ENCODE results near the gene ZNF148.

The ZNF148 gene

GRCh38 chr3:125232401-125232800 is 142.7 kb downstream of the ZNF148 start:
- peaks cover 23% of the 10 kb centered on the region for H3K4me1 ChIP-seq (ENCODE audit: control insufficient read depth, insufficient read depth, low read length, unreplicated experiment)
- no peak overlapping the region for H3K4me3 ChIP-seq (ENCODE audit: low read depth, low read length)
- no peak overlapping the region for H2AFZ ChIP-seq (ENCODE audit: low read length, unreplicated experiment)
- peaks cover 5% of the 10 kb centered on the region for H3K79me2 ChIP-seq (ENCODE audit: control insufficient read depth, insufficient read depth, low read length, unreplicated experiment)
- H3K27ac ChIP-seq (ENCODE audit: low read depth, low read length), result peak overlapping the region; percentile 73
- no peaks in the 10 kb centered on the region for H3K27me3 ChIP-seq (ENCODE audit: insufficient read depth, low read length)
- H3K36me3 ChIP-seq (ENCODE audit: insufficient read depth, low read length), result peaks cover 15% of the 10 kb centered on the region

- peaks cover 23% of the 10 kb centered on the region for H3K4me1 ChIP-seq (ENCODE audit: control insufficient read depth, insufficient read depth, low read length, unreplicated experiment)
- peak overlapping the region; percentile 73 for H3K27ac ChIP-seq (ENCODE audit: low read depth, low read length)
- H3K27me3 ChIP-seq (ENCODE audit: insufficient read depth, low read length), result no peaks in the 10 kb centered on the region
- peaks cover 15% of the 10 kb centered on the region for H3K36me3 ChIP-seq (ENCODE audit: insufficient read depth, low read length)
- no peak overlapping the region for H2AFZ ChIP-seq (ENCODE audit: low read length, unreplicated experiment)
- no peak overlapping the region for H3K4me3 ChIP-seq (ENCODE audit: low read depth, low read length)
- H3K79me2 ChIP-seq (ENCODE audit: control insufficient read depth, insufficient read depth, low read length, unreplicated experiment), result peaks cover 5% of the 10 kb centered on the region
These were observed 143.2 kb downstream of the ZNF148 start for GRCh38 chr3:125231895-125232294.

- Histone ChIP-seq H3K27me3 (ENCODE audit: insufficient read depth, low read length) (no peaks in the 10 kb centered on the region), H3K4me1 (ENCODE audit: control insufficient read depth, insufficient read depth, low read length, unreplicated experiment) (peaks cover 23% of the 10 kb centered on the region), H3K36me3 (ENCODE audit: insufficient read depth, low read length) (peaks cover 15% of the 10 kb centered on the region), H3K4me3 (ENCODE audit: low read depth, low read length) (no peak overlapping the region), H2AFZ (ENCODE audit: low read length, unreplicated experiment) (no peak overlapping the region), H3K27ac (ENCODE audit: low read depth, low read length) (no peak overlapping the region), H3K79me2 (ENCODE audit: control insufficient read depth, insufficient read depth, low read length, unreplicated experiment) (peaks cover 2% of the 10 kb centered on the region)
These were observed 145.4 kb downstream of the ZNF148 start for GRCh38 chr3:125229707-125230106.

GRCh38 chr3:125229168-125229567 is 146.0 kb downstream of the ZNF148 start:
- H3K36me3 ChIP-seq (ENCODE audit: insufficient read depth, low read length), result peaks cover 15% of the 10 kb centered on the region
- no peak overlapping the region for H3K4me3 ChIP-seq (ENCODE audit: low read depth, low read length)
- H3K79me2 ChIP-seq (ENCODE audit: control insufficient read depth, insufficient read depth, low read length, unreplicated experiment), result peaks cover 2% of the 10 kb centered on the region
- H3K27me3 ChIP-seq (ENCODE audit: insufficient read depth, low read length), result no peaks in the 10 kb centered on the region
- H2AFZ ChIP-seq (ENCODE audit: low read length, unreplicated experiment), result no peak overlapping the region
- H3K4me1 ChIP-seq (ENCODE audit: control insufficient read depth, insufficient read depth, low read length, unreplicated experiment), result peaks cover 23% of the 10 kb centered on the region
- no peak overlapping the region for H3K27ac ChIP-seq (ENCODE audit: low read depth, low read length)

- H3K4me3 ChIP-seq (ENCODE audit: low read depth, low read length), result no peak overlapping the region
- H2AFZ ChIP-seq (ENCODE audit: low read length, unreplicated experiment), result no peak overlapping the region
- no peaks in the 10 kb centered on the region for H3K27me3 ChIP-seq (ENCODE audit: insufficient read depth, low read length)
- H3K4me1 ChIP-seq (ENCODE audit: control insufficient read depth, insufficient read depth, low read length, unreplicated experiment), result no peaks in the 10 kb centered on the region
- no peak overlapping the region for H3K27ac ChIP-seq (ENCODE audit: low read depth, low read length)
- H3K79me2 ChIP-seq (ENCODE audit: control insufficient read depth, insufficient read depth, low read length, unreplicated experiment), result no peaks in the 10 kb centered on the region
- no peaks in the 10 kb centered on the region for H3K36me3 ChIP-seq (ENCODE audit: insufficient read depth, low read length)
These were observed 153.3 kb downstream of the ZNF148 start for GRCh38 chr3:125221831-125222230.

- Histone ChIP-seq H3K4me1 (ENCODE audit: control insufficient read depth, insufficient read depth, low read length, unreplicated experiment) (no peaks in the 10 kb centered on the region), H3K36me3 (ENCODE audit: insufficient read depth, low read length) (no peaks in the 10 kb centered on the region), H3K27me3 (ENCODE audit: insufficient read depth, low read length) (no peaks in the 10 kb centered on the region), H3K4me3 (ENCODE audit: low read depth, low read length) (no peak overlapping the region), H3K79me2 (ENCODE audit: control insufficient read depth, insufficient read depth, low read length, unreplicated experiment) (no peaks in the 10 kb centered on the region), H2AFZ (ENCODE audit: low read length, unreplicated experiment) (no peak overlapping the region), H3K27ac (ENCODE audit: low read depth, low read length) (no peak overlapping the region)
These were observed 154.2 kb downstream of the ZNF148 start for GRCh38 chr3:125220727-125221429.

GRCh38 chr3:125220183-125220582 is 154.9 kb downstream of the ZNF148 start:
- H3K27ac ChIP-seq (ENCODE audit: low read depth, low read length), result no peak overlapping the region
- H3K4me1 ChIP-seq (ENCODE audit: control insufficient read depth, insufficient read depth, low read length, unreplicated experiment), result no peaks in the 10 kb centered on the region
- no peak overlapping the region for H2AFZ ChIP-seq (ENCODE audit: low read length, unreplicated experiment)
- H3K4me3 ChIP-seq (ENCODE audit: low read depth, low read length), result no peak overlapping the region
- no peaks in the 10 kb centered on the region for H3K36me3 ChIP-seq (ENCODE audit: insufficient read depth, low read length)
- no peaks in the 10 kb centered on the region for H3K79me2 ChIP-seq (ENCODE audit: control insufficient read depth, insufficient read depth, low read length, unreplicated experiment)
- H3K27me3 ChIP-seq (ENCODE audit: insufficient read depth, low read length), result no peaks in the 10 kb centered on the region

GRCh38 chr3:125219261-125219701 is 155.8 kb downstream of the ZNF148 start:
- H3K36me3 ChIP-seq (ENCODE audit: insufficient read depth, low read length), result no peaks in the 10 kb centered on the region

GRCh38 chr3:125214738-125215137 is 160.4 kb downstream of the ZNF148 start:
- no peak overlapping the region for H3K27ac ChIP-seq (ENCODE audit: low read depth, low read length)
- no peak overlapping the region for H3K4me3 ChIP-seq (ENCODE audit: low read depth, low read length)
- no peak overlapping the region for H2AFZ ChIP-seq (ENCODE audit: low read length, unreplicated experiment)
- no peaks in the 10 kb centered on the region for H3K36me3 ChIP-seq (ENCODE audit: insufficient read depth, low read length)
- H3K27me3 ChIP-seq (ENCODE audit: insufficient read depth, low read length), result peaks cover 14% of the 10 kb centered on the region
- H3K79me2 ChIP-seq (ENCODE audit: control insufficient read depth, insufficient read depth, low read length, unreplicated experiment), result no peaks in the 10 kb centered on the region
- H3K4me1 ChIP-seq (ENCODE audit: control insufficient read depth, insufficient read depth, low read length, unreplicated experiment), result peaks cover 3% of the 10 kb centered on the region

More at GRCh38 chr3:125219261-125219701, 155.8 kb downstream of the ZNF148 start:
- Histone ChIP-seq H3K27ac (ENCODE audit: low read depth, low read length) (no peak overlapping the region), H3K4me3 (ENCODE audit: low read depth, low read length) (no peak overlapping the region), H3K27me3 (ENCODE audit: insufficient read depth, low read length) (no peaks in the 10 kb centered on the region), H3K79me2 (ENCODE audit: control insufficient read depth, insufficient read depth, low read length, unreplicated experiment) (no peaks in the 10 kb centered on the region), H2AFZ (ENCODE audit: low read length, unreplicated experiment) (no peak overlapping the region), H3K4me1 (ENCODE audit: control insufficient read depth, insufficient read depth, low read length, unreplicated experiment) (no peaks in the 10 kb centered on the region)

- Histone ChIP-seq H3K36me3 (ENCODE audit: insufficient read depth, low read length) (no peaks in the 10 kb centered on the region), H3K79me2 (ENCODE audit: control insufficient read depth, insufficient read depth, low read length, unreplicated experiment) (no peaks in the 10 kb centered on the region)
These were observed 161.1 kb downstream of the ZNF148 start for GRCh38 chr3:125213946-125214542.

GRCh38 chr3:125213364-125213755 is 161.8 kb downstream of the ZNF148 start:
- H3K4me1 ChIP-seq (ENCODE audit: control insufficient read depth, insufficient read depth, low read length, unreplicated experiment), result peaks cover 3% of the 10 kb centered on the region
- H3K4me3 ChIP-seq (ENCODE audit: low read depth, low read length), result no peak overlapping the region

More at GRCh38 chr3:125213946-125214542, 161.1 kb downstream of the ZNF148 start:
- H2AFZ ChIP-seq (ENCODE audit: low read length, unreplicated experiment), result no peak overlapping the region
- no peak overlapping the region for H3K4me3 ChIP-seq (ENCODE audit: low read depth, low read length)
- peaks cover 14% of the 10 kb centered on the region for H3K27me3 ChIP-seq (ENCODE audit: insufficient read depth, low read length)
- peaks cover 3% of the 10 kb centered on the region for H3K4me1 ChIP-seq (ENCODE audit: control insufficient read depth, insufficient read depth, low read length, unreplicated experiment)
- no peak overlapping the region for H3K27ac ChIP-seq (ENCODE audit: low read depth, low read length)

More at GRCh38 chr3:125213364-125213755, 161.8 kb downstream of the ZNF148 start:
- Histone ChIP-seq H2AFZ (ENCODE audit: low read length, unreplicated experiment) (no peak overlapping the region), H3K27me3 (ENCODE audit: insufficient read depth, low read length) (peaks cover 14% of the 10 kb centered on the region), H3K79me2 (ENCODE audit: control insufficient read depth, insufficient read depth, low read length, unreplicated experiment) (no peaks in the 10 kb centered on the region), H3K36me3 (ENCODE audit: insufficient read depth, low read length) (no peaks in the 10 kb centered on the region), H3K27ac (ENCODE audit: low read depth, low read length) (no peak overlapping the region)

Measured in ACC112 (cell line).